ENCODE results near the gene RBFOX2.
"Not testable (repeated sequence)": the region's sequence is repeated elsewhere in the genome, so short reads cannot be mapped to it uniquely, and the experiment has no call there.

Gene RBFOX2

GRCh38 chr22:36003972-36004674 lies 24.5 kb downstream of the RBFOX2 start:
- no peak for DNase-seq

GRCh38 chr22:36002718-36003260 lies 25.8 kb downstream of the RBFOX2 start:
- DNase-seq = no peak

GRCh38 chr22:36002084-36002483 lies 26.5 kb downstream of the RBFOX2 start:
- DNase-seq = no peak

- DNase-seq = no peak
Observed at GRCh38 chr22:35998748-35999147, 29.9 kb downstream of the RBFOX2 start.

GRCh38 chr22:35997438-35997837 lies 31.2 kb downstream of the RBFOX2 start:
- DNase-seq = no peak

- no peak for DNase-seq
Observed at GRCh38 chr22:35996596-35996995, 32.0 kb downstream of the RBFOX2 start.

- DNase-seq = no peak
Observed at GRCh38 chr22:35995772-35996171, 32.9 kb downstream of the RBFOX2 start.

- DNase-seq = no peak
Observed at GRCh38 chr22:35995348-35995747, 33.3 kb downstream of the RBFOX2 start.

GRCh38 chr22:35993727-35994126 lies 34.9 kb downstream of the RBFOX2 start:
- DNase-seq = not testable (repeated sequence)

- DNase-seq = no peak
Observed at GRCh38 chr22:35993048-35993714, 35.4 kb downstream of the RBFOX2 start.

GRCh38 chr22:35991168-35991567 lies 37.5 kb downstream of the RBFOX2 start:
- DNase-seq = no peak

- DNase-seq = no peak
Observed at GRCh38 chr22:35988030-35988429, 40.6 kb downstream of the RBFOX2 start.

GRCh38 chr22:35987487-35987886 lies 41.1 kb downstream of the RBFOX2 start:
- no peak for DNase-seq

- DNase-seq = no peak
Observed at GRCh38 chr22:35986088-35986487, 42.5 kb downstream of the RBFOX2 start.

- DNase-seq = no peak
Observed at GRCh38 chr22:35985371-35985770, 43.3 kb downstream of the RBFOX2 start.

GRCh38 chr22:35984183-35985175 lies 44.1 kb downstream of the RBFOX2 start:
- no peak for DNase-seq

- DNase-seq = no peak
Observed at GRCh38 chr22:35981900-35982299, 46.7 kb downstream of the RBFOX2 start.

GRCh38 chr22:35978889-35979288 lies 49.7 kb downstream of the RBFOX2 start:
- no peak for DNase-seq

- no peak for DNase-seq
Observed at GRCh38 chr22:35978201-35978600, 50.4 kb downstream of the RBFOX2 start.

GRCh38 chr22:35977136-35977535 lies 51.5 kb downstream of the RBFOX2 start:
- DNase-seq = no peak

- no peak for DNase-seq
Observed at GRCh38 chr22:35973388-35973787, 55.2 kb downstream of the RBFOX2 start.

- no peak for DNase-seq
Observed at GRCh38 chr22:35972559-35972958, 56.1 kb downstream of the RBFOX2 start.

- peak; percentile 55 for DNase-seq
Observed at GRCh38 chr22:35971456-35972119, 57.0 kb downstream of the RBFOX2 start.

Data from NCI-H1092 treated with DMSO at 0.1 percent for 48 hours (cell line).